ENCODE data around the gene ETS1. TPM values are rescaled to one million over a fixed set of nuclear protein-coding genes. Genes with fewer than 3 reads are reported as not detected.

ETS1 gene
- total RNA-seq, 1 experiment from 2014 or later = 82.0 TPM

DNA sequence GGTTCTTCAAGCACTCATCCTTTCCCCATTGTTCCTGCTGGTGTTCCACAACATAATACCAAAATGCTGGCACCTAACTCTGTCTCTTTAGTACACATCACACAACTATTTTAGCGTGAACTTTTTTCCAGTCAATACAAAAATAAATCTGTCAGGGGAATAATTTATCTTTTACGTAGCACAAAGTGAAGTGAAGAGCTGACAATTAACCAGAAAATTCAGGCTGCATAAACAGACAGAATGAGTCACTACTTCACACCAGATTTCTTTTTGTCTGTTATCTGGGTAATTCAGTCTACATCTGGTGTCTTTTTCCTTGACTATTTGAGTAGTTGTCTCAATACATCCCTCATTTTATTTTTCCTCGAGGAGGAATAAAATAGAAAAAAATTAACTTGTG, 7.9 kb upstream of the ETS1 start:
- no peak for DNase-seq (ENCODE audit: unreplicated experiment)
- intact Hi-C loops (cut with micrococcal nuclease) = no loop called here
- Mint-ChIP-seq H3K4me3 (ENCODE audit: unreplicated experiment) (no peak overlapping the region), H3K27ac (ENCODE audit: low read depth, unreplicated experiment) (no peak overlapping the region), H3K4me1 (ENCODE audit: insufficient read depth, unreplicated experiment) (peaks cover 5% of the 10 kb centered on the region), H3K36me3 (ENCODE audit: insufficient read depth, unreplicated experiment) (no peaks in the 10 kb centered on the region), H3K27me3 (ENCODE audit: insufficient read depth, unreplicated experiment) (peaks cover 35% of the 10 kb centered on the region), H3K9me3 (ENCODE audit: unreplicated experiment) (no peaks in the 10 kb centered on the region)
- TF ChIP-seq, protein P1, sequence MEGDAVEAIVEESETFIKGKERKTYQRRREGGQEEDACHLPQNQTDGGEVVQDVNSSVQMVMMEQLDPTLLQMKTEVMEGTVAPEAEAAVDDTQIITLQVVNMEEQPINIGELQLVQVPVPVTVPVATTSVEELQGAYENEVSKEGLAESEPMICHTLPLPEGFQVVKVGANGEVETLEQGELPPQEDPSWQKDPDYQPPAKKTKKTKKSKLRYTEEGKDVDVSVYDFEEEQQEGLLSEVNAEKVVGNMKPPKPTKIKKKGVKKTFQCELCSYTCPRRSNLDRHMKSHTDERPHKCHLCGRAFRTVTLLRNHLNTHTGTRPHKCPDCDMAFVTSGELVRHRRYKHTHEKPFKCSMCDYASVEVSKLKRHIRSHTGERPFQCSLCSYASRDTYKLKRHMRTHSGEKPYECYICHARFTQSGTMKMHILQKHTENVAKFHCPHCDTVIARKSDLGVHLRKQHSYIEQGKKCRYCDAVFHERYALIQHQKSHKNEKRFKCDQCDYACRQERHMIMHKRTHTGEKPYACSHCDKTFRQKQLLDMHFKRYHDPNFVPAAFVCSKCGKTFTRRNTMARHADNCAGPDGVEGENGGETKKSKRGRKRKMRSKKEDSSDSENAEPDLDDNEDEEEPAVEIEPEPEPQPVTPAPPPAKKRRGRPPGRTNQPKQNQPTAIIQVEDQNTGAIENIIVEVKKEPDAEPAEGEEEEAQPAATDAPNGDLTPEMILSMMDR (IDR thresholded peaks at IDR 0.05; ENCODE audit: unreplicated experiment) = no peak
- ChIA-PET POLR2A (no interaction called here), CTCF (no interaction called here)
- no TSS peak for BruUV-seq (replicated peaks)

GRCh38 chr11:128594226-128594625, 6.9 kb upstream of the ETS1 start:
- BruUV-seq (replicated peaks) = no TSS peak
- no peaks in the 10 kb centered on the region for H3K4me1 Mint-ChIP-seq (ENCODE audit: insufficient read depth, unreplicated experiment)
- H3K4me3 Mint-ChIP-seq (ENCODE audit: unreplicated experiment) = no peak overlapping the region
- H3K9me3 Mint-ChIP-seq (ENCODE audit: unreplicated experiment) = no peaks in the 10 kb centered on the region
- no peak overlapping the region for H3K27ac Mint-ChIP-seq (ENCODE audit: low read depth, unreplicated experiment)
- H3K27me3 Mint-ChIP-seq (ENCODE audit: insufficient read depth, unreplicated experiment) = peaks cover 42% of the 10 kb centered on the region
- POLR2A ChIA-PET = no interaction called here
- TF ChIP-seq, protein P1 (IDR thresholded peaks at IDR 0.05; ENCODE audit: unreplicated experiment) = no peak
- CTCF ChIA-PET = interaction anchor here (0.5 kb wide), 1 partner anchor 375 kb away, joined by 4 read pairs; no protein-coding TSS in a partner anchor
- no peak for DNase-seq (ENCODE audit: unreplicated experiment)
- H3K36me3 Mint-ChIP-seq (ENCODE audit: insufficient read depth, unreplicated experiment) = no peaks in the 10 kb centered on the region
- intact Hi-C loops (cut with micrococcal nuclease) = no loop called here

DNA sequence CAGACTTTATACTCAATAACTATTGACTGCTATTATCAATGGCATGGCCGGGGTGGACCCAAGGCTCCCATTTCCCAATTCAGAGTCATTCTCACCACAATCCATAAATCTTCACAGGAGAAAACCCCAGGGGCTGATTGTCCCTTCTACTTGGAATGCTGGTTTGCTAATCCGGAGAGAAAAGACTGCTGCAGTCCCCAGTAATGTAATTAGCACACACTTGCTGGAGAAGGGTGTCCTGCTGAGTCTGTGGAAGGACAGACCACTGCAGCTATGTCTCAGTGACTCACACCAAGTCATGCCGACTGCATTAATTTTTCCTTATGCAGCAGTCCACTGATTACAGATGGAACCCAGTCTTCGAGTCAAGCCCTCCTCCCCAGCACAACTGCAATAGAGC, 5.9 kb upstream of the ETS1 start:
- Mint-ChIP-seq H3K27me3 (ENCODE audit: insufficient read depth, unreplicated experiment) (peaks cover 42% of the 10 kb centered on the region), H3K4me3 (ENCODE audit: unreplicated experiment) (no peak overlapping the region), H3K9me3 (ENCODE audit: unreplicated experiment) (no peaks in the 10 kb centered on the region), H3K36me3 (ENCODE audit: insufficient read depth, unreplicated experiment) (no peaks in the 10 kb centered on the region), H3K27ac (ENCODE audit: low read depth, unreplicated experiment) (no peak overlapping the region), H3K4me1 (ENCODE audit: insufficient read depth, unreplicated experiment) (no peaks in the 10 kb centered on the region)
- ChIA-PET POLR2A (no interaction called here), CTCF (interaction anchor here (1.0 to 1.4 kb wide), 3 partner anchors 16 to 40 kb away, joined by 3 to 4 read pairs (median 4); no protein-coding TSS in a partner anchor)
- intact Hi-C loops (cut with micrococcal nuclease) = no loop called here
- no TSS peak for BruUV-seq (replicated peaks)
- TF ChIP-seq, protein P1 (IDR thresholded peaks at IDR 0.05; ENCODE audit: unreplicated experiment) = no peak
- no peak for DNase-seq (ENCODE audit: unreplicated experiment)

GRCh38 chr11:128592454-128592853, 5.1 kb upstream of the ETS1 start:
- H3K4me1 Mint-ChIP-seq (ENCODE audit: insufficient read depth, unreplicated experiment) = no peaks in the 10 kb centered on the region
- no peaks in the 10 kb centered on the region for H3K9me3 Mint-ChIP-seq (ENCODE audit: unreplicated experiment)
- TF ChIP-seq, protein P1 (IDR thresholded peaks at IDR 0.05; ENCODE audit: unreplicated experiment) = no peak
- H3K27ac Mint-ChIP-seq (ENCODE audit: low read depth, unreplicated experiment) = no peak overlapping the region
- CTCF ChIA-PET = interaction anchor here (1.0 to 1.4 kb wide), 3 partner anchors 15 to 41 kb away, joined by 3 to 4 read pairs (median 4); no protein-coding TSS in a partner anchor
- H3K36me3 Mint-ChIP-seq (ENCODE audit: insufficient read depth, unreplicated experiment) = no peaks in the 10 kb centered on the region
- no peak overlapping the region for H3K4me3 Mint-ChIP-seq (ENCODE audit: unreplicated experiment)
- BruUV-seq (replicated peaks) = no TSS peak
- DNase-seq (ENCODE audit: unreplicated experiment) = no peak
- peaks cover 42% of the 10 kb centered on the region for H3K27me3 Mint-ChIP-seq (ENCODE audit: insufficient read depth, unreplicated experiment)
- intact Hi-C loops (cut with micrococcal nuclease) = no loop called here
- POLR2A ChIA-PET = no interaction called here
